ENCODE results near the gene ACOX1.
A peak's percentile ranks its signal among the peaks of the same experiment; 100 is the strongest.

The ACOX1 gene

GRCh38 chr17:76008208-76008607 lies 29.2 kb upstream of the ACOX1 start:
- DNase-seq: no peak

- no peak for DNase-seq
These were observed 28.8 kb upstream of the ACOX1 start for GRCh38 chr17:76007850-76008165.

- no peak for DNase-seq
These were observed 28.3 kb upstream of the ACOX1 start for GRCh38 chr17:76007131-76007849.

GRCh38 chr17:76005263-76006149 lies 26.5 kb upstream of the ACOX1 start:
- DNase-seq: peak; percentile 34

GRCh38 chr17:76004750-76005262 lies 25.8 kb upstream of the ACOX1 start:
- no peak for DNase-seq

GRCh38 chr17:76003915-76004314 lies 24.9 kb upstream of the ACOX1 start:
- DNase-seq: no peak

- DNase-seq: no peak
These were observed 23.1 kb upstream of the ACOX1 start for GRCh38 chr17:76002100-76002499.

GRCh38 chr17:76000755-76001521 lies 22.0 kb upstream of the ACOX1 start, which contains the start of gene CDK3:
CDK3 (plus strand) TSS chr17:76000855; CDS start chr17:76001426, 571 bp downstream.
- DNase-seq: no peak

GRCh38 chr17:76000016-76000754 lies 21.2 kb upstream of the ACOX1 start:
- DNase-seq: peak; percentile 48

- no peak for DNase-seq
These were observed 19.4 kb upstream of the ACOX1 start for GRCh38 chr17:75998327-75998795.

GRCh38 chr17:75996665-75997590 lies 18.0 kb upstream of the ACOX1 start:
- DNase-seq: peak; percentile 90

- no peak for DNase-seq
These were observed 16.5 kb upstream of the ACOX1 start for GRCh38 chr17:75995385-75995925.

GRCh38 chr17:75994802-75995370 lies 15.9 kb upstream of the ACOX1 start:
- no peak for DNase-seq

GRCh38 chr17:75991396-75991795 lies 12.4 kb upstream of the ACOX1 start:
- no peak for DNase-seq

GRCh38 chr17:75987041-75987440 lies 8.1 kb upstream of the ACOX1 start:
- DNase-seq: no peak

- DNase-seq: no peak
These were observed 7.0 kb upstream of the ACOX1 start for GRCh38 chr17:75985986-75986385.

- DNase-seq: peak; percentile 27
These were observed 4.7 kb upstream of the ACOX1 start for GRCh38 chr17:75983501-75984181.

GRCh38 chr17:75981019-75981615 lies 2.2 kb upstream of the ACOX1 start:
- DNase-seq: no peak
